ENCODE measurements around the gene LCT.

DNA sequence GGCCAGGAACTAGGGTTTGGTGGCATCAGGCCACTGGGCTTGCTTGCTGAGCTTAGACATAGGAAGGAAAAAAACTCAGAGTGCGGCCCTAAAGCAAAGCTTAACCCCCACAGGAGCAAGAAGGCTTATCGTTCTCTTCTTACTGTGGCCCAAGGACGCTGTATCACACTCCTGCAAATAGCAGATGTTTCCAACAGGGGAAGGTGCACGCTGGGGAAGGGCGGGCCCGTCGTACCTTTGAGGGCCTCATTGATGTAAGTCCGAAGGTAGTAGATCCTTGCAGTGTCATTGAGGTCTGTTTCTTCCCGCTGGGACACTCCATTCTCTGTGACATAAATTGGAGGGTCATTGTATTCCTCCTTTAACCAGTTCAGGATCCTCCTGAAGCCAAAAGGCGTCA, 46.6 kb downstream of the LCT start:
- TF ChIP-seq, protein P1, sequence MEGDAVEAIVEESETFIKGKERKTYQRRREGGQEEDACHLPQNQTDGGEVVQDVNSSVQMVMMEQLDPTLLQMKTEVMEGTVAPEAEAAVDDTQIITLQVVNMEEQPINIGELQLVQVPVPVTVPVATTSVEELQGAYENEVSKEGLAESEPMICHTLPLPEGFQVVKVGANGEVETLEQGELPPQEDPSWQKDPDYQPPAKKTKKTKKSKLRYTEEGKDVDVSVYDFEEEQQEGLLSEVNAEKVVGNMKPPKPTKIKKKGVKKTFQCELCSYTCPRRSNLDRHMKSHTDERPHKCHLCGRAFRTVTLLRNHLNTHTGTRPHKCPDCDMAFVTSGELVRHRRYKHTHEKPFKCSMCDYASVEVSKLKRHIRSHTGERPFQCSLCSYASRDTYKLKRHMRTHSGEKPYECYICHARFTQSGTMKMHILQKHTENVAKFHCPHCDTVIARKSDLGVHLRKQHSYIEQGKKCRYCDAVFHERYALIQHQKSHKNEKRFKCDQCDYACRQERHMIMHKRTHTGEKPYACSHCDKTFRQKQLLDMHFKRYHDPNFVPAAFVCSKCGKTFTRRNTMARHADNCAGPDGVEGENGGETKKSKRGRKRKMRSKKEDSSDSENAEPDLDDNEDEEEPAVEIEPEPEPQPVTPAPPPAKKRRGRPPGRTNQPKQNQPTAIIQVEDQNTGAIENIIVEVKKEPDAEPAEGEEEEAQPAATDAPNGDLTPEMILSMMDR (IDR thresholded peaks at IDR 0.05): no peak
- no peak for TF ChIP-seq POLR2A (IDR thresholded peaks at IDR 0.05)
